Mesenteric fat pad (tissue), 1 donor: Measurements from ENCODE around the gene CCDC178. TPM values are rescaled to one million over a fixed set of nuclear protein-coding genes. Genes with fewer than 3 reads are reported as not detected.
"Not testable (repeated sequence)": the region's sequence is repeated elsewhere in the genome, so short reads cannot be mapped to it uniquely, and the experiment has no call there.

Experiments used
- DNase-seq: peaks from one replicate; pipeline ENCODE4 v3.0.0-alpha.2; 2020; ENCODE audit warnings: low spot score
- total RNA-seq: library from RNA; stranded (reverse); fragmentation: NEBNext Ultra II Directional; extraction: Animal tissue kit (Norgen Biotek cat#: 25700); gene quantifications from one replicate; pipeline ENCODE4 v1.2.1, GENCODE V29; 2021
- donor health status: DM: yes; HTN: yes; CAD: no.

CCDC178 gene
- total RNA-seq, 1 donor from 2014 or later = 3.7 TPM

DNA sequence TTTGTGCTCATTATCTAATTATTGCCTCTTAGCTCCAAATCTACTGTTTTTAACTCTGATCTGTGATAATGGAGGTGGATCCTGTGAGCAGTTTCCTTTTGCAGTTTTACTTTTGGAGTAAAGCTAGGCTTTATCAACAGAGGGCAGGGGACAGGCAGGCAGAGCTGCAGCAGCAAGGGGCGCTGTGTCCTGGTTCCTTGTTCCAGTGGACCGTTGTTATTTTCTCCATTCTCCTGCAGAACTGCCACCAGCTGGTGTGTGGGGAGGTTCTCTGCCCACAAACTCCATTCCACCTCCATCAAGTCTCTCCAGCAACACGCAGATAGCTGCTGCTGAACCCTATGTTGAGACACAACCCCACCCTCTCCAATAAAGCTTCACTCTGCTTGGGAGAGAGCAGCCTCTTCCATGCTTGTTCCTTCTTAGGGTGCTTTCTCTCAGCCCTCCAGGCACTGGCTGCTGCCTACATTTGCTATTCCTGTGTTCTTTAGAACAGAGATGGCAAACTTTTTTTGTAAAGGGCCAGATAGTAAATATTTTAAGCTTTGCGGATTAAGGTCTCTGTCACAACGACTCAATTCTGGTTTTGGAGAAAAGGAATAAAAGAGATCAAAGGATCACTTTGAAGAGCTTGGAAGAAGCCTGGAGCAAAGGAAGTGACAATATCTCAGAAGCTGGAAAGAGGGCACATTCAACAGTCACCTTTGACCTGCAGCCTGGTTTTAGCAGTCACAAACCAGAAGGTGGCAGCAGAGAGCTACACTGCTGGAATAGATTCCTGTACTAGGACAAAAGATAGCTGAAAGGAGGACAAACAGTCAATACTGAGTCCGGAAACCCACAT lies 208.8 kb downstream of the CCDC178 start:
- DNase-seq = peak; percentile 26

DNA sequence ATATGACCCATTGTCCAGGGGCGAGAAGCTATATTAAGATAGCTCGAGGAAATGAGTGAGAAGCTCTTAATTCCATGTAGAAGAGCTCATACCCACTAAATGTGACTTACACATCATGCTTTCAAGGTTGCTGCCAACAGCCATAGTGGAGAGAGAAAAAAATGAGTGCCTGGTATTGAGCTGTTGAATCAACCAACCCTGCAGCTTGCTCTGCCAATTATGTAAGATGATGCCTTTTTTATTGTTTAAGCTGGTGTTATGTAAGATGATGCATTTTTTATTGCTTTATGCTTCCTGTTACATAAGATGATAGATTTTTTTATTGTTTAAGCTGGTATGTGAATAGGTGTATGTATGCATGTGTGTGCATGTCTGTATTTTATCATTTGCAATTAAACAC lies 228.2 kb downstream of the CCDC178 start:
- no peak for DNase-seq

DNA sequence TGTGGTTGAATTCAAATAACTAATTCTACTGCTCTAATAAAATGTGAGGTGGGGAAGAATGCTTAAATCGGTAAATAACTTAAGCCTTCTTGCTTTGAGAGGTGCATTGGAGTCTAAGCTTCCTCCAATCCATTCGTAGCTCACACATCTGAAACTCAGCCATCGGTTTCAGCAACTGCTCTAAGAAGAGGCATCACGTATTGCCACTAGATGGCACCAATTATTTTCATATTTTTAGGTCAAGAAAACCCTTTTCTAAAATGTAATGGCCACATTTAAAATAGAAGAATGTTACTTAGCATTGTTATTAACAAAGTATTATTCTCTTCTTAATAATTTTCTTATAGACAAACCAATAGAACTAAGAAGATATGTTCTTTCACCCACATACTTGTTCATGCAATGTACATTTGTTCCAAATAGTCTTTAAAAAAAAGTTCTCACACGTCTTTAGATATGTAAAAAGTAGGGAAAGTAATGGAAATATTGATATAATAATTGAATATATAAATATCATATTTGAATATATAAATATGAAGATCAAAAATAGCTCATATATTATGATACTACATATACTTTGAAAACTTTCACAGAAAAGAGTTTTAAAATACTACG lies 229.8 kb downstream of the CCDC178 start:
- DNase-seq = no peak

DNA sequence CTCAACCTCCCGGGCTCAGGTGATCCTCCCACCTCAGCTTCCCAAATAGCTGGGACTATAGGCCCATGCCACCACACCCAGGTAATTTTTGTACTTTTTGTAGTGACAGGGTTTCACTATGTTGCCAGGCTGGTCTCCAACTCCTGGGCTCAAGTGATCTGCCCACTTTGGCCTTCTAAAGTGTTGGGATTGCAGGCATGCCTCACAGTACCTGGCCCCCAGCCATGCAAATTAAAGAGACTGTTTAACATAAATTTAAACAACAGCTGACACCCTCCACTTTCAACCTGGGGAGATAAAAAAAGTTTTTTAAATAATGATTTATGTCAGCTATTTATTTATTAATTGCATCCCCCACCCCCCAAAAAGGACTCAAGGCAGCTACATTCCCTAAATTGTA lies 234.7 kb downstream of the CCDC178 start:
- DNase-seq = no peak

DNA sequence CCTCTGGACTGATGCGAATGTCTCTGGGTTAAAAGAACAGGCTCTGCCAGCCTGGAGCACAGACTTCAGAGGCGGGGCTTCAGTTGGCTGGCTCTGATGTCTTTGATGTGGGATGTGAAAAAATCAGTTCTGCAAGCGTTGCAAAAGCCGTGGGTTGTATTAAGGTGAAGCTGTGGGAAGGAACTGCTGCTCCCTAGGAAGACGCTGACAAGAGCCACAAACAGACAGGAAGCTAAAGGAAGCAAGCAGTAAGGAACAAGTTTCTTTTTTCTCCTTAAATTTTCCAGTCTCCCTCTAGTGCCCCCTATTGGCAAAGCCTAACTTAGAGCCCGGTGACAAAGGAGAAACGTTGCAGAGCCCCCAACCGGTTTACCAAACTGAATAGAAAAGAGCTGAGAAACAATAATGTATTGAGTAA lies 239.0 kb downstream of the CCDC178 start:
- DNase-seq = no peak

DNA sequence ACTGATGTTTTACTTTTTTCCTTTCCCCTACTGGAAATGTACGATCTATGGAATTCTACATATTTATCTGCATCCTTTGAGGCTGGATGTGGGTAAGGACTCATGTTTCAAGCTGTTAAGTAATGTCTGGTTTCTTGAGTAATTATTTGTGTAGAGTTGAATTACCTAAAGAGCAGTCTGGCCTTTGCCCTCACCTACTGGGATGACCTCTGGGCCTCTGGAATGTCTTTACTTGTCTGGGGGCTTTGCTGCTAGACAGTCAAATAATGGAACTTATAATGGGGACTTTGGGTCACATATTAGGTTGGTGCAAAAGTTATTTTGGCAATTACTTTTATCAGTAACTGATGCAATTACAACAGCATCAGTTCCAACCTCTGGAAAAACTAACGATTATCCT lies 244.7 kb downstream of the CCDC178 start:
- no peak for DNase-seq

DNA sequence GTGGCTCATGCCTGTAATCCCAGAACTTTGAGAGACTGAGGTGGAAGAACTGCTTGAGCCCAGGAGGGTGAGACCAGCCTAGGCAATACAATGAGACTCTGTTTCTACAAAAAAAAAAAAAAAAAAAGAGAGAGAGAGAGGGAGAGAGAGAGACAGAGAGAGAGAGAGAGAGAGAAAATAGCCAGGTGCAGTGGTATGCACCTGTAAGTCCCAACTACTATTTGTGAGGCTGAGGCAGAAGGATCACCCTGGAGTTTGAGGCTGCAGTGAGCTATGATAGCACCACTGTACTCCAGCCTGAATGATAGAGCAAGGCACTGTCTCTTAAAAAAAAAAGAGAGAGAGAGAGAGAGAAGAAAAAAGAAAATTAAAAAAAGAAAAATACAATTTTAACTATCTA lies 245.7 kb downstream of the CCDC178 start:
- no peak for DNase-seq

DNA sequence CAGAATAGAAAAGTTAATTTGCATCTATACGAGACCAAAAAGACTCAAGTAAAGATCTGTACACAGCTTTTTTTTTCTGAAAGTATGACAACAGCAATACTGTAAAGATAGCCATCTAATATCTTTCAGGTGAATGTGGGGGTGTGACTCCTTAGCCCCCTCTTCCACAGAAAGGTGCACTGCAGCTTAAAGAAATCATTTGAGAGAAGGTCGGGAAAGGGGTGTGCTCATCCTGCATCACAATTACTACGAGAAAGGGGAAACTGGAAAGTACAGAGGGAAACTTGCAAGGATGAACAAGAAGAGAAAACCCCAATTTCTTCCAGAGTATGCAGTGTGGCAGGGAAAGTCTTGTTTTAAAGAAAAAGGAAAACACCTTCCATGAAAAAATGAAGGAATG lies 255.6 kb downstream of the CCDC178 start:
- DNase-seq = no peak

DNA sequence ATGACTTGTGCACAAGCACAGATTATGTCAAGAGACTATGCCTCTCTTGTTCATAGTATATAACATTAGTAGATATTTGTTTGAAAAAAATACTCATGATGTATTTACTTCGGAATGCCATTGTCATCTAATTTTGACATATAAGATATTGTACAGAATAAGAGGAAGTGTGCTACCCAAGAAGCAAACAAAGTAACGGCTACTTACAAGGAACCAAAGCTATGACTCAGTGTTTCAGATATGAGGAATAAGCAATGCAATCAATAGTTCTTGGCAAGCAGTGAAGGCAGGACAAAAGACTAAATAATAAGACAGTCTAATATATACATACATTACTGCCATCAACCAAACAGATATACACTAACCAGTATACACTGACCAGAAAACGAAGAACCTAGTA lies 256.3 kb downstream of the CCDC178 start:
- DNase-seq = no peak

DNA sequence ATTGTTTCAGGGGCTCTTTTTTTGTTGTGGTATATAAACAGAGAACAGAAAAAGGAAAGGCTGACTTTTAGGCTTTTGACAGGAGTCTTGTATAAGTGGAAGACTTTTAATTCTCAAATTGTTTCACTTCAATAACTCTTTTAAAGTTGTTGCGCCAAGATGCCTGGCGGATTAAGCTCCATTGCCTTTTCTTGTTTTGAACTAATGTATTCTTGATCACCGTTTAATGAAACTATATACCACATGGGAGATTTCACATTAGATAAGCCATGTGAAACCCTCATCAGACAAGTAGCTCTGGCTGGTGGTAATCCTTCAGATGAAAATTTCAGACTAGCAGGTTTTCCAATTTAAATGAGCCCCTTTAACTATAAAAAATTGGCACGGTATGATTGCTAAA lies 257.4 kb downstream of the CCDC178 start:
- DNase-seq = no peak

DNA sequence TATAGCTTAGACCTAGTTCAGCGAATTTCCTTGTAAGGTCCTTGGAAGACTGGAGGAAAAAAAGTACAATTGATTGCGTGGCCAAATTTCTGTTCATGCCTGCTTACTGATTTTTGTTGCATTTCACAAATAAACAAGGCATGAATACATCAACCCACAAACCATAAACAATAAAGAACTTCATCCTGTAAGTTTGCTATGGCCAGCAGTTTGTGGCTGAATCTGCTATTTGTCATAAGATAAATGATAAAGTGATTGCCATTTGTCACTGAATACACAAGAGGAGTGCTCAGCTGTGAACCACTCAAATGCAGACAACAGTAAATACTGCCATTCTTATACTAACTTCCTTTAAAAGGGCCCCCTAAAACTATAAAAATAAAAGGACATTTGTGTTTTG lies 259.5 kb downstream of the CCDC178 start:
- DNase-seq = no peak

DNA sequence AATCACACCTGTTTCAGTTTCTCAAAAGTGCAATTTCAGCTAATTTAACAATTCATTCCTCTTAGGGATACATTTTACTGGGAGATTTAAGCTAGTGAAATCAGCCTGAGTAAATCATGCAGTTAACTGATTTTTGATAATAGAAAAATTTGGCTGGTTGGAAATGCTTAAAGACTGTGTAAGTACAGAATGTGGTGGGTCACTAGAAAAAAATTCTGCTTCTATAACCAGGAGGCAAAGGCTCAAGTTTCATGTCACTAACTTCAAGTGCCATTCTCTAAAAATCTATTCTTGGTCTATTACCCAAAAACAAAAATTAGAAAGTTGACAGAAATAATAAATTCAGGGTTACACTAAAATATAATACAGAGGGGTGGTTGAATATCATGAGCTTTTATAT lies 271.3 kb downstream of the CCDC178 start:
- DNase-seq = no peak

DNA sequence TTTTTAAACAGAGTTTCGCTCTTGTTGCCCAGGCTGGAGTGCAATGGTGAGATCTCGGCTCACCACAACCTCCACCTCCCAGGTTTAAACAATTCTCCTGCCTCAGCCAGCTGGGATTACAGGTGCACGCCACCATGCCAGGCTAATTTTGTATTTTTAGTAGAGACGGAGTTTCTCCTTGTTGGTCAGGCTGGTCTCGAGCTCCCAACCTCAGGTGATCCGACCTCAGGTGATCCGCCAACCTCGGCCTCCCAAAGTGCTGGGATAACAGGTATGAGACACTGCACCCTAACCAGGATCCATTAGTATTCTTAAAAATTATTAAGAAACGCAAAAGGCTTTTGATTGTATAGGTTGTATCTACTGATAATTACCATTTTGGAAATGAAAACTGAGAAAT lies 276.4 kb downstream of the CCDC178 start:
- DNase-seq = not testable (repeated sequence)

DNA sequence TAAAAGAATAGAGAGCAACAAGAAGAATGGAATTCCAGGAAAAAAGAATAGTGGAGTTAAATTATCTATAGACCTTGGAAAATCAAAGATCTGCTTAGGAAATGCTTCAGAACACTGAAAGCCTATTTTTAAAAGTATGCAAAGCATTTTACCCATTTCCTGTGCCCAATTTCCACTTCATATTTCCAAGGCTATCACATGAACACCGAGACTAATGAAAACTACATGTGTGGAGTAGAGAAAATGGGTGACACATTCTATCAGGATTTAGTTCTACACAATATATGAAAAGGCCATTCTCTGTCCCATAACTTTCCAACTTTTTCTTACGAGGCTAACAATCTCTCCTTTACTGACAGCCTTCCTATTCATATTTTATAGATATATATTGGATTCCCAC lies 279.4 kb downstream of the CCDC178 start:
- DNase-seq = no peak

DNA sequence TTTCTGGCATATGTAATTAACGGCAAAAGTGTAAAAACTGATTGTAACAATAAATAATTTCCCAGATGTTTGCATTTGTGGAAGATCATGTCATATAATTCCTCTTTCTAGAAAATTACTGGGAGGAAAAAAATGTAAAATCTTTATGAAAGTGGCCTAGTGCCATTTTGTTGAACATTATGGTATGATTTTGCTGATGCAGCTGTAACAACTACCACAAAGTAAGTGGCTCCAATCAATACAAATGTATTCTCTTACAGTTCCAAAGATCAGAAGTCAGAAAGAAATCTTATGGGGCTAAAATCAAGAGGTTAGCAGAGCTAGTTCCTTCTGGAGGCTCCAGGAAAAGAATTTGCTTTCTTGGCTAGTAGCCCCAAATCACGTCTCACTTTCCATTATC lies 281.4 kb downstream of the CCDC178 start:
- DNase-seq = no peak

DNA sequence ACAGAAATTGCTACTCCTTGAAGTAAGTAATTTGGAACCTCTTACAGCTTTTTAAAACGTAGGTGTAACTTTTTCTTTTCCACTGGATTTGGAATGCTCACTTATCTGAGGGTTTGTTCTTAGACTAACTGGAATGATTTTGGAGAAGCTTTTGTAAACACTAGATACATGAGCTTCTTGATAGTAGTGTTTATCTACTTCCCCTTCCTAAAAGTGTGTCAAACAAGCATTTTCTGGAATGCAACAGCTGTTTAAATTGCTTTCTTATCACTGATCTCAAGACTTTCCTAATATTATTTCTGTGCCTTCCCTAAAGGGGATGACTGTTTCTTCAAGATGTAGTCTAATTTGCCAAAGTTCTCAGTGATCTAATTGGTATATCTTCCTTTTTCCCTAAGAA lies 282.6 kb downstream of the CCDC178 start:
- no peak for DNase-seq

DNA sequence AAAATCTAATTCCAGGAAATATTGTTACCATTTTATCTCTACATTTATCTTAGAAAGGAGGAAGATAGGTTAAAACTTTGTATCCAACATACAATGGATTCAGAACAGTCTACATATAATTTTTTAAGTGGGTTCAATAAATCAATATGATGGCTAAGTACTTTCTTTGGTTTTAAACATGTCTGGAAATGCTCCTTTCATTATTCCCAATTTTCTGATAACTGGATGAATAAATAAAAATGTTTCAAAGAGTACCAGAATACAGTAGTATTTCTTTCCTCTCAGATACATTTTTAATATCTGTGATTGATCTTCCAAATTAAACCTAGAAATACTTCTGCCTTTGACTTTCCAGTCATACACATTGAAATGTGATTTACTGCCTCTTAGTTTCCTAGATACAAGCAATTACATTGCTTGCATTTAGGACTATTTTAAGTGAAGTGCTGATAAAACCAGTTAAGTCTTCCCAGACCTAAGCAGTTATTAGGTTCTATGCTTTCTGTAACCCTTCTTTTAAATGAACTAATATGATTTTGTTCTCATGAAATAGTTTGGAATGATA lies 283.5 kb downstream of the CCDC178 start:
- no peak for DNase-seq

DNA sequence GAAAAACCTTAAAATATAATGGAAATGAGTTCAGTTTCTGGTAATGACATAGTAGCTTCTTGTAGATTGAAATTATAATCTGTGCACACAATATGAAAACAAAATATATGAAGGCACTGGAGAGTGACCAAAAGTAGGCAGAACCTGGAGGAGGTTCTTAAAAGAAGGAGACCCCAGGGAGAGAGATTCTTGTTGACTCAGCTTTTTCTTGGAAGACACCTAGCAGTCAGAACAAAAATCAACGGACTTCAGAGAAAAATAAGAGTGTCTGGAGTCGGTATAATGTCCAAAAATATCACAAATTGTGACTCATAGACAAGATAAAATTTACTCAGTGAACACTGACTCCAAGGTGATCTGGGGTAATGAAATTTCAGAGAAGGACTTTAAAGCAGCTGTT lies 286.5 kb downstream of the CCDC178 start:
- DNase-seq = no peak

DNA sequence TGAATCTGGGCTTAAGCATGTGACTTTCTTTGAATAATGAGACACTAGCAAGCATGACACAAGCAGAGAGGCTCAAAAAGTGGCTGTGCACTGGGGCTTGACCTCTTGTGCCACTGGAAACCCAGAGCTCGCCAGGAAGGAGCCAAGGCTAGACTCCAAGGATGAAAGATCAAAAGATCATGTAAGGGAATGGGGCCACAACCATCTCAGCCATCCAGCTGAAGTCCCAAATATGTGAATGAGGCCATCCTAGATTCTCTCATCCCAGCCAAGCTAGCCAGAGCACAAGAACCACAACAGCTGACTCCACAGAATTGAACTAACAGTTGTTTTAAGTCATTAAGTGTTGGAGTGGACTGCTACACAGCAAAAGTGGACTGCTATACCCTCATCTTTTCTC lies 288.1 kb downstream of the CCDC178 start:
- DNase-seq = no peak

DNA sequence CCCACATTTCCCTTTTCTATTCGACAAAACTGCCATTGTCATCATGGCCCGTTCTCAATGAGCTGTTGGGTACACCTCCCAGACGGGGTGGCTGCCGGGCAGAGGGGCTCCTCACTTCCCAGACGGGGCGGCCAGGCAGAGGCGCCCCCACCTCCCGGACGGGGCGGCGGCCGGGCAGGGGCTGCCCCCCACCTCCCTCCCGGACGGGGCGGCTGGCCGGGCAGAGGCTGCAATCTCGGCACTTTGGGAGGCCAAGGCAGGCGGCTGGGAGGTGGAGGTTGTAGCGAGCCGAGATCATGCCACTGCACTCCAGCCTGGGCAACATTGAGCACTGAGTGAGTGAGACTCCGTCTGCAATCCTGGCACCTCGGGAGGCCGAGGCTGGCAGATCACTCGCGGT lies 292.7 kb downstream of the CCDC178 start:
- not testable (repeated sequence) for DNase-seq

DNA sequence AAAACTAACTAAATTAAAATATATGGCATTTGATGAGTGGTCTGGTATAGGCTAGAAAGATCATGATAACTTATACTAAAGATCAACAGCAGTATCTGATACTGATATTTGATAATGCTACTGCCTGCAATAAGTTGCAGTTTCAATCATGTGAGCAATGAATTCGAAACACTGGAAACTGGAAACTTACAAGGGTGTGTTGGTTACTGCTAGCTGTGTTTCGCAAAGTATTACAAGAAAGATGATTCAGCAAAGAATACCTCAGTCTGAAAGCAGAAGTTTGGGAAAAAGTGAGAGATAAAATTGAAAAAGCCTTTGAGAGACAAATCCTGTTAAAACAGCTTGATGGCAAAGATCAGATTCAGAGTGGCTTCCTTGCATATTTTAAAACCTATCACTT lies 294.5 kb downstream of the CCDC178 start:
- DNase-seq = no peak

DNA sequence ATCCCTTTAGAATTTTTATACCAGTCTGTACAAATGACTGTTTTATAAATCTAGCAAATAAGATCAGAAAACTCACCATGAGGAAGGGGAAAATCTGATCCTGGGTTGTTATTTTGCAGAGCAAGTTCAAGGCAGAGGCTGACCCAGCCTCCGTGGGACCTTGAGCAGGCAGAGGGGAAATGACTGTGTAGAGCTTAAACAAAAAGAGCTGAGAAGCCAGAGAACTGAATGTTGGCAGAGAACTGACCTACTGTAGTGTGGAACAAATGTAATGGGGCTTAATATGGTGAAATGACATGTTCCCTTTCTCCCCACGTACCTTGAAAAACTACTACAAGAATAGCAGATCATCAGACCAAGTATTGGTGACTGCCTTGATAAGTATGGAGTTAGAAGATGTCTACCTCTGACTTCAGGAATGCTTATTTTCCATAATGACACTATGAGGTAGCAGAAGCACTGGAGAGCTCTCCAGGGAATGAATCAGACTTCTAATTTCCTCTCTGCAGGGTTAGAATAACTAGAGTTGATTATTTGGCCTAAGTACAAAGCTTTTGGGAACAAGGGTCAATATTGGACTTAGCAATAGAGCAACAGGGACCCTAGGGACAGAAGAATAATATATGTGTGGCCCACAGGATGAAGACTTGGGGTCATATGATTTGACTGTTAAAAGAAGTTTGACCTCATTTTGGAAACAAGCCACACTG lies 304.4 kb downstream of the CCDC178 start:
- DNase-seq = no peak
